ENCODE results near the gene AFF3.
"Not testable (repeated sequence)": the region's sequence is repeated elsewhere in the genome, so short reads cannot be mapped to it uniquely, and the experiment has no call there.

Gene AFF3

GRCh38 chr2:100179806-100180205 is 37.4 kb upstream of the AFF3 start:
- H3K4me1 ChIP-seq (ENCODE audit: control insufficient read depth, insufficient read depth, low read length) = peaks cover 22% of the 10 kb centered on the region
- H3K9me3 ChIP-seq (ENCODE audit: control insufficient read depth, low read length) = no peaks in the 10 kb centered on the region
- H3K4me3 ChIP-seq (ENCODE audit: insufficient read depth, low read depth, low read length) = no peak overlapping the region
- H3K27me3 ChIP-seq (ENCODE audit: control insufficient read depth, insufficient read depth, low read length, poor library complexity, severe bottlenecking) = peaks cover 39% of the 10 kb centered on the region
- H3K36me3 ChIP-seq (ENCODE audit: control insufficient read depth, insufficient read depth, low read length) = no peaks in the 10 kb centered on the region
- WGBS, 2 experiments = 78 to 85% methylated on average over 2 of the region's 2 CpGs
- H3K27ac ChIP-seq (ENCODE audit: insufficient read depth, low read depth, low read length, poor library complexity, severe bottlenecking) = no peak overlapping the region

- Histone ChIP-seq H3K36me3 (ENCODE audit: control insufficient read depth, insufficient read depth, low read length) (no peaks in the 10 kb centered on the region), H3K9me3 (ENCODE audit: control insufficient read depth, low read length) (no peaks in the 10 kb centered on the region), H3K4me1 (ENCODE audit: control insufficient read depth, insufficient read depth, low read length) (peaks cover 20% of the 10 kb centered on the region), H3K4me3 (ENCODE audit: insufficient read depth, low read depth, low read length) (no peak overlapping the region), H3K27ac (ENCODE audit: insufficient read depth, low read depth, low read length, poor library complexity, severe bottlenecking) (no peak overlapping the region), H3K27me3 (ENCODE audit: control insufficient read depth, insufficient read depth, low read length, poor library complexity, severe bottlenecking) (peaks cover 30% of the 10 kb centered on the region)
- 91 to 97% methylated on average over 3 of the region's 3 CpGs for WGBS, 2 experiments
Measured at GRCh38 chr2:100178864-100179263, 36.5 kb upstream of the AFF3 start.

GRCh38 chr2:100178085-100178788 is 35.8 kb upstream of the AFF3 start:
- Histone ChIP-seq H3K36me3 (ENCODE audit: control insufficient read depth, insufficient read depth, low read length) (no peaks in the 10 kb centered on the region), H3K27ac (ENCODE audit: insufficient read depth, low read depth, low read length, poor library complexity, severe bottlenecking) (no peak overlapping the region), H3K27me3 (ENCODE audit: control insufficient read depth, insufficient read depth, low read length, poor library complexity, severe bottlenecking) (peaks cover 24% of the 10 kb centered on the region), H3K4me3 (ENCODE audit: insufficient read depth, low read depth, low read length) (no peak overlapping the region), H3K4me1 (ENCODE audit: control insufficient read depth, insufficient read depth, low read length) (peaks cover 16% of the 10 kb centered on the region), H3K9me3 (ENCODE audit: control insufficient read depth, low read length) (no peaks in the 10 kb centered on the region)
- WGBS, 2 experiments = 47 to 56% methylated on average over 8 of the region's 8 CpGs

GRCh38 chr2:100176925-100177324 is 34.5 kb upstream of the AFF3 start:
- 93 to 94% methylated on average over 4 of the region's 4 CpGs for WGBS, 2 experiments
- Histone ChIP-seq H3K27me3 (ENCODE audit: control insufficient read depth, insufficient read depth, low read length, poor library complexity, severe bottlenecking) (peaks cover 16% of the 10 kb centered on the region), H3K4me3 (ENCODE audit: insufficient read depth, low read depth, low read length) (no peak overlapping the region), H3K4me1 (ENCODE audit: control insufficient read depth, insufficient read depth, low read length) (peaks cover 3% of the 10 kb centered on the region), H3K27ac (ENCODE audit: insufficient read depth, low read depth, low read length, poor library complexity, severe bottlenecking) (no peak overlapping the region), H3K36me3 (ENCODE audit: control insufficient read depth, insufficient read depth, low read length) (no peaks in the 10 kb centered on the region), H3K9me3 (ENCODE audit: control insufficient read depth, low read length) (no peaks in the 10 kb centered on the region)

GRCh38 chr2:100174026-100174431 is 31.6 kb upstream of the AFF3 start:
- no peak overlapping the region for H3K4me3 ChIP-seq (ENCODE audit: insufficient read depth, low read depth, low read length)
- H3K9me3 ChIP-seq (ENCODE audit: control insufficient read depth, low read length) = no peaks in the 10 kb centered on the region
- H3K27me3 ChIP-seq (ENCODE audit: control insufficient read depth, insufficient read depth, low read length, poor library complexity, severe bottlenecking) = no peaks in the 10 kb centered on the region
- no peak overlapping the region for H3K27ac ChIP-seq (ENCODE audit: insufficient read depth, low read depth, low read length, poor library complexity, severe bottlenecking)
- WGBS, 2 experiments = 89 to 91% methylated on average over 6 of the region's 6 CpGs
- no peaks in the 10 kb centered on the region for H3K4me1 ChIP-seq (ENCODE audit: control insufficient read depth, insufficient read depth, low read length)
- no peaks in the 10 kb centered on the region for H3K36me3 ChIP-seq (ENCODE audit: control insufficient read depth, insufficient read depth, low read length)

- WGBS, 2 experiments = 90 to 93% methylated on average over 4 to 5 of the region's 6 CpGs
- Histone ChIP-seq H3K9me3 (ENCODE audit: control insufficient read depth, low read length) (no peaks in the 10 kb centered on the region), H3K4me1 (ENCODE audit: control insufficient read depth, insufficient read depth, low read length) (no peaks in the 10 kb centered on the region), H3K27ac (ENCODE audit: insufficient read depth, low read depth, low read length, poor library complexity, severe bottlenecking) (no peak overlapping the region), H3K4me3 (ENCODE audit: insufficient read depth, low read depth, low read length) (no peak overlapping the region), H3K27me3 (ENCODE audit: control insufficient read depth, insufficient read depth, low read length, poor library complexity, severe bottlenecking) (no peaks in the 10 kb centered on the region), H3K36me3 (ENCODE audit: control insufficient read depth, insufficient read depth, low read length) (no peaks in the 10 kb centered on the region)
Measured at GRCh38 chr2:100166701-100167100, 24.3 kb upstream of the AFF3 start.

- no peak overlapping the region for H3K4me3 ChIP-seq (ENCODE audit: insufficient read depth, low read depth, low read length)
- H3K27me3 ChIP-seq (ENCODE audit: control insufficient read depth, insufficient read depth, low read length, poor library complexity, severe bottlenecking) = no peaks in the 10 kb centered on the region
- H3K27ac ChIP-seq (ENCODE audit: insufficient read depth, low read depth, low read length, poor library complexity, severe bottlenecking) = no peak overlapping the region
- H3K9me3 ChIP-seq (ENCODE audit: control insufficient read depth, low read length) = no peaks in the 10 kb centered on the region
- no peaks in the 10 kb centered on the region for H3K36me3 ChIP-seq (ENCODE audit: control insufficient read depth, insufficient read depth, low read length)
- no peaks in the 10 kb centered on the region for H3K4me1 ChIP-seq (ENCODE audit: control insufficient read depth, insufficient read depth, low read length)
Measured at GRCh38 chr2:100163605-100164004, 21.2 kb upstream of the AFF3 start.

GRCh38 chr2:100161945-100162620 is 19.7 kb upstream of the AFF3 start:
- Histone ChIP-seq H3K36me3 (ENCODE audit: control insufficient read depth, insufficient read depth, low read length) (no peaks in the 10 kb centered on the region), H3K4me3 (ENCODE audit: insufficient read depth, low read depth, low read length) (no peak overlapping the region), H3K9me3 (ENCODE audit: control insufficient read depth, low read length) (no peaks in the 10 kb centered on the region), H3K27me3 (ENCODE audit: control insufficient read depth, insufficient read depth, low read length, poor library complexity, severe bottlenecking) (no peaks in the 10 kb centered on the region), H3K4me1 (ENCODE audit: control insufficient read depth, insufficient read depth, low read length) (no peaks in the 10 kb centered on the region), H3K27ac (ENCODE audit: insufficient read depth, low read depth, low read length, poor library complexity, severe bottlenecking) (no peak overlapping the region)

- no peaks in the 10 kb centered on the region for H3K36me3 ChIP-seq (ENCODE audit: control insufficient read depth, insufficient read depth, low read length)
- no peaks in the 10 kb centered on the region for H3K4me1 ChIP-seq (ENCODE audit: control insufficient read depth, insufficient read depth, low read length)
- no peak overlapping the region for H3K4me3 ChIP-seq (ENCODE audit: insufficient read depth, low read depth, low read length)
- no peaks in the 10 kb centered on the region for H3K9me3 ChIP-seq (ENCODE audit: control insufficient read depth, low read length)
- WGBS, 2 experiments = 90 to 100% methylated on average over 1 of the region's 1 CpG
- no peak overlapping the region for H3K27ac ChIP-seq (ENCODE audit: insufficient read depth, low read depth, low read length, poor library complexity, severe bottlenecking)
- H3K27me3 ChIP-seq (ENCODE audit: control insufficient read depth, insufficient read depth, low read length, poor library complexity, severe bottlenecking) = no peaks in the 10 kb centered on the region
Measured at GRCh38 chr2:100160396-100160795, 18.0 kb upstream of the AFF3 start.

GRCh38 chr2:100151832-100152231 is 9.4 kb upstream of the AFF3 start:
- not testable (repeated sequence) for H3K27ac ChIP-seq (ENCODE audit: insufficient read depth, low read depth, low read length, poor library complexity, severe bottlenecking); H3K4me3 ChIP-seq (ENCODE audit: insufficient read depth, low read depth, low read length); H3K36me3 ChIP-seq (ENCODE audit: control insufficient read depth, insufficient read depth, low read length); H3K27me3 ChIP-seq (ENCODE audit: control insufficient read depth, insufficient read depth, low read length, poor library complexity, severe bottlenecking); H3K4me1 ChIP-seq (ENCODE audit: control insufficient read depth, insufficient read depth, low read length); H3K9me3 ChIP-seq (ENCODE audit: control insufficient read depth, low read length)
- WGBS, 2 experiments = 100% methylated on average over 1 of the region's 4 CpGs; no CpG with 5 or more reads in 1 of the 2 experiments
